IPS-15b (cell line): ENCODE measurements around the gene RGS14.
"Not testable (repeated sequence)": the region's sequence is repeated elsewhere in the genome, so short reads cannot be mapped to it uniquely, and the experiment has no call there.

ENCODE experiments used
- H3K27me3 ChIP-seq: one replicate; pipeline ENCODE4 v1.6.1; 2013; ENCODE audit warnings: low read length; ENCODE audit not compliant: control insufficient read depth, insufficient read depth
- H3K36me3 ChIP-seq: one replicate; pipeline ENCODE4 v1.6.1; 2013; ENCODE audit warnings: low read length; ENCODE audit not compliant: control insufficient read depth, insufficient read depth
- H3K4me1 ChIP-seq: one replicate; pipeline ENCODE4 v1.6.1; 2013; ENCODE audit warnings: mild to moderate bottlenecking, low read length; ENCODE audit not compliant: control insufficient read depth, insufficient read depth
- H3K4me3 ChIP-seq: one replicate; pipeline ENCODE4 v1.5.1; 2013; ENCODE audit warnings: low read depth, low read length
- H3K9ac ChIP-seq: one replicate; pipeline ENCODE4 v1.6.1; 2013; ENCODE audit warnings: low read depth, mild to moderate bottlenecking, low read length
- H3K9me3 ChIP-seq: one replicate; pipeline ENCODE4 v1.6.1; 2013; ENCODE audit warnings: mild to moderate bottlenecking, low read length; ENCODE audit not compliant: control insufficient read depth, insufficient read depth

RGS14 gene

GRCh38 chr5:177405312-177405711 is 47.6 kb downstream of the RGS14 start:
- no peak overlapping the region for H3K9ac ChIP-seq
- H3K27me3 ChIP-seq: peaks cover 70% of the 10 kb centered on the region
- no peaks in the 10 kb centered on the region for H3K36me3 ChIP-seq
- no peaks in the 10 kb centered on the region for H3K4me1 ChIP-seq
- no peaks in the 10 kb centered on the region for H3K9me3 ChIP-seq
- peak overlapping the region; percentile 4 for H3K4me3 ChIP-seq

- Histone ChIP-seq H3K9me3 (no peaks in the 10 kb centered on the region), H3K9ac (no peak overlapping the region), H3K4me3 (no peak overlapping the region), H3K36me3 (no peaks in the 10 kb centered on the region), H3K27me3 (peaks cover 70% of the 10 kb centered on the region), H3K4me1 (no peaks in the 10 kb centered on the region)
Measured at GRCh38 chr5:177405805-177406204, 48.1 kb downstream of the RGS14 start.

GRCh38 chr5:177409043-177409801 is 51.5 kb downstream of the RGS14 start, which contains the start of gene F12:
Gene F12, minus strand, starts transcription at chr5:177409564. Its CDS starts 37 bp downstream, at chr5:177409527.
- no peak within 1 kb of the TSS for H3K4me3 ChIP-seq
- H3K9me3 ChIP-seq: no peaks in the 10 kb centered on the region
- no peaks in the 10 kb centered on the region for H3K4me1 ChIP-seq
- H3K36me3 ChIP-seq: no peaks in the 10 kb centered on the region
- peaks cover 45% of the 10 kb centered on the region for H3K27me3 ChIP-seq
- H3K9ac ChIP-seq: no peak within 1 kb of the TSS

GRCh38 chr5:177410575-177410974 is 52.9 kb downstream of the RGS14 start:
- H3K36me3 ChIP-seq: no peaks in the 10 kb centered on the region
- peaks cover 31% of the 10 kb centered on the region for H3K27me3 ChIP-seq
- H3K4me3 ChIP-seq: no peak overlapping the region
- no peak overlapping the region for H3K9ac ChIP-seq
- no peaks in the 10 kb centered on the region for H3K9me3 ChIP-seq
- H3K4me1 ChIP-seq: no peaks in the 10 kb centered on the region

GRCh38 chr5:177412603-177413233 is 55.0 kb downstream of the RGS14 start:
- Histone ChIP-seq H3K27me3 (peaks cover 17% of the 10 kb centered on the region), H3K9ac (no peak overlapping the region), H3K36me3 (no peaks in the 10 kb centered on the region), H3K9me3 (no peaks in the 10 kb centered on the region), H3K4me1 (no peaks in the 10 kb centered on the region), H3K4me3 (no peak overlapping the region)

GRCh38 chr5:177414481-177414880 is 56.8 kb downstream of the RGS14 start:
- Histone ChIP-seq H3K27me3 (peaks cover 7% of the 10 kb centered on the region), H3K9me3 (no peaks in the 10 kb centered on the region), H3K9ac (no peak overlapping the region), H3K36me3 (no peaks in the 10 kb centered on the region), H3K4me3 (no peak overlapping the region), H3K4me1 (no peaks in the 10 kb centered on the region)

GRCh38 chr5:177417081-177417480 is 59.4 kb downstream of the RGS14 start:
- not testable (repeated sequence) for H3K4me1 ChIP-seq, H3K9ac ChIP-seq, H3K4me3 ChIP-seq, H3K27me3 ChIP-seq, H3K9me3 ChIP-seq, H3K36me3 ChIP-seq

- H3K27me3 ChIP-seq: no peaks in the 10 kb centered on the region
- H3K9ac ChIP-seq: no peak overlapping the region
- no peaks in the 10 kb centered on the region for H3K36me3 ChIP-seq
- no peak overlapping the region for H3K4me3 ChIP-seq
- H3K4me1 ChIP-seq: no peaks in the 10 kb centered on the region
- H3K9me3 ChIP-seq: no peaks in the 10 kb centered on the region
Measured at GRCh38 chr5:177419046-177419445, 61.3 kb downstream of the RGS14 start.

GRCh38 chr5:177420472-177420871 is 62.7 kb downstream of the RGS14 start:
- not testable (repeated sequence) for H3K36me3 ChIP-seq, H3K27me3 ChIP-seq, H3K9me3 ChIP-seq, H3K4me3 ChIP-seq, H3K4me1 ChIP-seq, H3K9ac ChIP-seq

GRCh38 chr5:177421062-177421798 is 63.5 kb downstream of the RGS14 start:
- Histone ChIP-seq H3K4me1 (peaks cover 5% of the 10 kb centered on the region), H3K36me3 (no peaks in the 10 kb centered on the region), H3K9me3 (no peaks in the 10 kb centered on the region), H3K4me3 (no peak overlapping the region), H3K9ac (no peak overlapping the region), H3K27me3 (no peaks in the 10 kb centered on the region)
